Activated CD8-positive, alpha-beta T cell treated with anti-CD3 and anti-CD28 coated beads for 36 hours (primary cell): ENCODE measurements around the gene C12orf60. TPM values are rescaled to one million over a fixed set of nuclear protein-coding genes. Genes with fewer than 3 reads are reported as not detected.

Experiments used
- ATAC-seq: fragments of 200-7000 bp; cut with Tn5 transposase; one replicate; pipeline ENCODE4 v1.10.0; 2021; ENCODE audit warnings: mild to moderate bottlenecking, moderate library complexity
- CTCF ChIA-PET: fragments of 350-600 bp; sonication (Branson Sonifier 250); formaldehyde crosslinking; loops from one replicate; lab custom pipeline; 2021; ENCODE audit warnings: antibody characterized with exemption; lab: Charles Lee
- POLR2A ChIA-PET: fragments of 350-600 bp; sonication (Branson Sonifier 250); formaldehyde crosslinking; loops from one replicate; lab custom pipeline; 2021; ENCODE audit warnings: antibody characterized with exemption; lab: Charles Lee
- DNase-seq: peaks from one replicate; pipeline ENCODE4 v3.0.0-alpha.2; 2020
- H3K27ac Mint-ChIP-seq: one replicate; pipeline ENCODE4 v1.8.0; 2021; ENCODE audit warnings: mild to moderate bottlenecking, mixed read lengths
- H3K27me3 Mint-ChIP-seq: one replicate; pipeline ENCODE4 v1.8.0; 2021; ENCODE audit warnings: mixed read lengths
- H3K36me3 Mint-ChIP-seq: one replicate; pipeline ENCODE4 v1.8.0; 2021; ENCODE audit warnings: low read depth, mixed read lengths
- H3K4me1 Mint-ChIP-seq: one replicate; pipeline ENCODE4 v1.8.0; 2021; ENCODE audit warnings: low read depth, mixed read lengths
- H3K4me3 Mint-ChIP-seq: one replicate; pipeline ENCODE4 v1.8.0; 2021; ENCODE audit warnings: mild to moderate bottlenecking, moderate library complexity, mixed read lengths
- H3K9me3 Mint-ChIP-seq: one replicate; pipeline ENCODE4 v1.8.0; 2021; ENCODE audit warnings: mixed read lengths
- intact Hi-C: fragments of 100-400 bp; cut with micrococcal nuclease; formaldehyde crosslinking; loops from one replicate; pipeline ENCODE4 v1.10.0; 2022
- total RNA-seq, 2 experiments: library from RNA; stranded (reverse); gene quantifications; one replicate each; pipeline ENCODE4 v1.2.3, GENCODE V29; 2021
- TF ChIP-seq, protein P1 (sequence below): fragments of 200-600 bp; IDR thresholded peaks from one replicate; pipeline ENCODE4 v1.8.0; 2022; ENCODE audit warnings: antibody characterized with exemption, mild to moderate bottlenecking

The C12orf60 gene
- total RNA-seq, 2 experiments from 2014 or later: 3.3 to 4.2 TPM

DNA sequence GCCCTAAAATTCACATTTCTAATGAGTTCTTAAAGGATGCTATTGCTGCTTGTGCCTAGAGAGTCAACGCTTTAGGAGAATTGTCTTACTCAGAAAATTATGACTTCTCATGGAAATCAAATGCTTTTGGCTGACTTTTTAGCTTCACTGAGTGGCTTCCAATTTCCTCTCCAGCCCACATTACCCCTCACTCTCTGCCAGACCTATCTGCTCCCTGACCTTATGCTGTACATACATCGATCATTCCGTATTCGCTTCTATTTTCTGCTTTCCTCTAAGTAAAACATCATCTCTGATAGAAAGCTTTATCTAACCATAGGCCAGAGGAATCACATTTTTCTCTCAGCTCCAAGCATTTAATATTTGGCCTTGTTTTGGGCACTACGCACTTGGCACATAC, 23.0 kb downstream of the C12orf60 start:
- DNase-seq: no peak
- CTCF ChIA-PET: interaction anchor here (1.1 kb wide), 1 partner anchor 395 kb away, joined by 3 read pairs; the partner anchor contains the start of gene RERG
- TF ChIP-seq, protein P1, sequence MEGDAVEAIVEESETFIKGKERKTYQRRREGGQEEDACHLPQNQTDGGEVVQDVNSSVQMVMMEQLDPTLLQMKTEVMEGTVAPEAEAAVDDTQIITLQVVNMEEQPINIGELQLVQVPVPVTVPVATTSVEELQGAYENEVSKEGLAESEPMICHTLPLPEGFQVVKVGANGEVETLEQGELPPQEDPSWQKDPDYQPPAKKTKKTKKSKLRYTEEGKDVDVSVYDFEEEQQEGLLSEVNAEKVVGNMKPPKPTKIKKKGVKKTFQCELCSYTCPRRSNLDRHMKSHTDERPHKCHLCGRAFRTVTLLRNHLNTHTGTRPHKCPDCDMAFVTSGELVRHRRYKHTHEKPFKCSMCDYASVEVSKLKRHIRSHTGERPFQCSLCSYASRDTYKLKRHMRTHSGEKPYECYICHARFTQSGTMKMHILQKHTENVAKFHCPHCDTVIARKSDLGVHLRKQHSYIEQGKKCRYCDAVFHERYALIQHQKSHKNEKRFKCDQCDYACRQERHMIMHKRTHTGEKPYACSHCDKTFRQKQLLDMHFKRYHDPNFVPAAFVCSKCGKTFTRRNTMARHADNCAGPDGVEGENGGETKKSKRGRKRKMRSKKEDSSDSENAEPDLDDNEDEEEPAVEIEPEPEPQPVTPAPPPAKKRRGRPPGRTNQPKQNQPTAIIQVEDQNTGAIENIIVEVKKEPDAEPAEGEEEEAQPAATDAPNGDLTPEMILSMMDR: no peak
- Mint-ChIP-seq H3K4me3 (no peak overlapping the region), H3K9me3 (no peaks in the 10 kb centered on the region), H3K27me3 (peaks cover 2% of the 10 kb centered on the region), H3K4me1 (peaks cover 22% of the 10 kb centered on the region), H3K36me3 (no peaks in the 10 kb centered on the region), H3K27ac (no peak overlapping the region)
- intact Hi-C loops: no loop called here
- no peak for ATAC-seq
- POLR2A ChIA-PET: no interaction called here

DNA sequence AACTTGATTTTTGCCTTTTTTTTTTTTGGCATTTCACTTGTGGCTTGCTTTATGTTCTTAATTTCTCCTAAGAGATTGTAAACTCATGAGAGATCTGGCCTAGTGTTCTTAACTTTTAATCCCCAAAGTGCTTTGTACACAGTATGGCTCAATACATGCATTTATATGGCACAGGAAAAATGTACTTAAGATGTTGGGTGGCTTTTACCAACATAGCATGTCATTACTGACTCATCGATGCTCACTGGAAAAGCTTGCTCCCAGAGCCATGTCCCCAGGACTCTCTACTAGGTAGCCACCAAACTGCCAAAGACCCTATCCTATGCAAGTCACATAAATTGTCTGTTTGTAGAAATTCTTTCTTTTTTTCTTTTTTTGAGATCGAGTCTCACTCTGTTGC, 23.6 kb downstream of the C12orf60 start:
- Mint-ChIP-seq H3K4me1 (peaks cover 22% of the 10 kb centered on the region), H3K4me3 (no peak overlapping the region), H3K27me3 (peaks cover 4% of the 10 kb centered on the region), H3K36me3 (no peaks in the 10 kb centered on the region), H3K27ac (no peak overlapping the region), H3K9me3 (no peaks in the 10 kb centered on the region)
- intact Hi-C loops: no loop called here
- DNase-seq (no peak), ATAC-seq (no peak)
- ChIA-PET CTCF (interaction anchor here (1.1 to 1.7 kb wide), 2 partner anchors 169 to 394 kb away, joined by 3 to 4 read pairs; partner anchors contain the start of gene RERG), POLR2A (no interaction called here)
- TF ChIP-seq, protein P1: no peak

DNA sequence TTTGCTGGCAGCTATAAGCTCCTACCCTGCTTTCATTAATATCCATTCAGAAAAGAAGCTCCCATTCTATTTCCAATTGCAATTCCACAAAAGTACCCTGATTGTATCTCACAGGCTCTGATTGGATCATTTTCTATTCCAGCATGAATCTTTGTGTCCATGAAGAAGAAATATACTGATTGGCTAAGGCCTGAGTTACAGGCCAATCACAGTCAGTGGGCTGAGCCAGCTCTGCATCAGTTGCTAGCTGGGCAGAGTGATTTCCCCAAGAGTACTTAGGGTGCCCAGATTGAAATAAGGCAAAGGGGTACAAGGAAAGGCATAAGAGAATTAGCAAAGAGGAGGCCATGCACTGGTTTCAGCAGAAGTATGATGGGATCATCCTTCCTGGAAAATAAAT, 25.4 kb downstream of the C12orf60 start:
- H3K4me1 Mint-ChIP-seq: peaks cover 14% of the 10 kb centered on the region
- ChIA-PET POLR2A (no interaction called here), CTCF (interaction anchor here (1.0 to 2.1 kb wide), 7 partner anchors 8 to 392 kb away, joined by 3 to 6 read pairs (median 4); partner anchors contain the start of gene RERG)
- peaks cover 7% of the 10 kb centered on the region for H3K27me3 Mint-ChIP-seq
- TF ChIP-seq, protein P1: no peak
- DNase-seq (no peak), ATAC-seq (peak; percentile 55)
- H3K9me3 Mint-ChIP-seq: no peaks in the 10 kb centered on the region
- H3K36me3 Mint-ChIP-seq: no peaks in the 10 kb centered on the region
- no peak overlapping the region for H3K4me3 Mint-ChIP-seq
- no peak overlapping the region for H3K27ac Mint-ChIP-seq
- intact Hi-C loops: no loop called here

DNA sequence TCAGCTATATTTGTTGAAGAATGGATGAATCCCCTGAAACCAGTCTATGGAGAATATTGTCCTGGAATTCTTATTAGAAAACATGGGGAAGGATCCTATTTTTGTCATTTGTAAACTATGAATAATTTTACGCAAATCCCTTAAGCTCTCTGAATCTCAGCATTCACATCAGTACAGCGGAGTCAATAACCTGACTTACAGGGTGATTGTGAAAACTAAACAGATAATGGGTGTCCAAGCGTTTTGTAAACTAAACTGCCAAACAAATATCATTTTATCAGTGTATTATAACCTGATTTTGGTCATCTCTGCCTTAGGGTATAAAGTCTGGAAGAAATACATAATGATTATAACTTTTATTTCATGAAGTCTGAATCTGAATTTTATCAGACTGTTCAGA, 29.9 kb downstream of the C12orf60 start:
- ATAC-seq: no peak
- CTCF ChIA-PET: interaction anchor here (1.3 to 2.4 kb wide), 2 partner anchors 9 to 162 kb away, joined by 4 to 8 read pairs; no protein-coding TSS in a partner anchor
- peaks cover 18% of the 10 kb centered on the region for H3K27me3 Mint-ChIP-seq

DNA sequence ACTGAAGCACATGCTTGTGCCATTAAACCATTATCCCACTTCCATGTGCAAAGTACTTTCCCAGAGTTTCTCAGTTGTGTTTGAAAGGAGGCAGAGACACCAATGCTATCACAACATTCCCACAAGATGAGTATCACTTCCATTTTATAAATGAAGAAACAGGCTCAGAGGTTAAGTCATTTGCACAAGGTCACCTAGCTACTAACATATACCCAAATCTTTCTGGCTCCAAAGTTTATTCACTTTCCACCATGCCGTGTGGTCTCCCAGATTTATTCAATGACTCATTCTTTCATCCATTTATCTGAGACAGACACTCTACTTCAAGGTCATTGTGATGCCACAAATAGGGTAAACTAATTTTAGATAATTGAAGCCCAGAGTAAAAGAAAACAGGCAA, 30.5 kb downstream of the C12orf60 start:
- H3K27me3 Mint-ChIP-seq: peaks cover 18% of the 10 kb centered on the region
- DNase-seq (no peak), ATAC-seq (no peak)
- no peaks in the 10 kb centered on the region for H3K36me3 Mint-ChIP-seq
- H3K27ac Mint-ChIP-seq: no peak overlapping the region
- CTCF ChIA-PET: interaction anchor here (1.3 to 2.4 kb wide), 2 partner anchors 9 to 161 kb away, joined by 4 to 8 read pairs; no protein-coding TSS in a partner anchor
- intact Hi-C loops: no loop called here
- POLR2A ChIA-PET: no interaction called here
- TF ChIP-seq, protein P1: no peak
- H3K9me3 Mint-ChIP-seq: no peaks in the 10 kb centered on the region
- H3K4me3 Mint-ChIP-seq: no peak overlapping the region
- H3K4me1 Mint-ChIP-seq: no peaks in the 10 kb centered on the region

More for the DNA sequence above, 29.9 kb downstream of the C12orf60 start:
- DNase-seq: no peak
- H3K9me3 Mint-ChIP-seq: no peaks in the 10 kb centered on the region
- intact Hi-C loops: no loop called here
- H3K27ac Mint-ChIP-seq: no peak overlapping the region
- POLR2A ChIA-PET: no interaction called here
- TF ChIP-seq, protein P1: no peak
- H3K36me3 Mint-ChIP-seq: no peaks in the 10 kb centered on the region
- H3K4me3 Mint-ChIP-seq: no peak overlapping the region
- no peaks in the 10 kb centered on the region for H3K4me1 Mint-ChIP-seq
